Sigmoid colon (tissue), 4 donors: Measurements from ENCODE around the gene C7orf25.

Experiments
- POLR2AphosphoS5 ChIP-seq, 4 donors: sonication (generic); formaldehyde crosslinking; IDR thresholded peaks; one replicate each; pipeline ENCODE4 v1.6.1; 2017; ENCODE audit warnings: antibody characterized with exemption in 4 of 4
- TF ChIP-seq, protein P1 (sequence below), 4 experiments: fragments of 450-650 bp in 3 of 4; fragments of 200-600 bp in 1 of 4; IDR thresholded peaks; one replicate each; pipeline ENCODE4 v1.5.1; 2016 to 2019; ENCODE audit warnings: antibody characterized with exemption in 4 of 4, mild to moderate bottlenecking in 3 of 4, moderate library complexity in 2 of 4

DNA sequence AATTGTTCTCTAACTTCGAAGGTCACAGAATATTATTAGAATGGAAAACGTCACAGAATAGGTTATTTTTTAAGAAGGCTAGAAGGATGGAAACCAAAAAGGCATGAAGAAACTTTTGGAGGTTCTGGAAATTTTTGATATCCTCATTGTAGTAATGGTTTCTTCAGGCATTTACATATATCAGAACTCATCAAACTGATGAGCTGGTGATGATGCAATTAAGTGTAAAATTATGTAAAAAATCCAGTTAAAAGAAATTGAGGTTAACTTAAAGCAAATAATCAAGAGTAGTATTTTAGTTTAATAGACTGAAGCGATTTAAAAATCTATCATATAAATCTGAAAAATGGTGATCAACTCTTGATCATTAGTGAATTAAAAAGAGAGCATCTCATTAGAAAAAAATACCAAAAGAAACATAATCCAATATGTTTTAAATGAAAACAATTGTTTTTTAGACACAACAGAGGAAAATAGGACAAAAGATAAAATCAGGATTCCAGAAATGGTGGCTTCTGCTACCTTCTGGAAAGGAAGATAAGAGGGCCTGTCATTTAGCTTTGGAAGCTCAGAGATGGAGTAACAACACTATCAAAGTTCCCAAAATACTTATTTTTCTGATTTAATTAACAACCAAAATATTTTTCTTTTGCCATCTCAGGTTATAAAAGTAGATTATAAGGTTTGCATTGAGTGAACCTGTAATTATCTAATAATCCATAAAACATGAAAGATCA is 10.3 kb upstream of the C7orf25 start:
- TF ChIP-seq, protein P1, sequence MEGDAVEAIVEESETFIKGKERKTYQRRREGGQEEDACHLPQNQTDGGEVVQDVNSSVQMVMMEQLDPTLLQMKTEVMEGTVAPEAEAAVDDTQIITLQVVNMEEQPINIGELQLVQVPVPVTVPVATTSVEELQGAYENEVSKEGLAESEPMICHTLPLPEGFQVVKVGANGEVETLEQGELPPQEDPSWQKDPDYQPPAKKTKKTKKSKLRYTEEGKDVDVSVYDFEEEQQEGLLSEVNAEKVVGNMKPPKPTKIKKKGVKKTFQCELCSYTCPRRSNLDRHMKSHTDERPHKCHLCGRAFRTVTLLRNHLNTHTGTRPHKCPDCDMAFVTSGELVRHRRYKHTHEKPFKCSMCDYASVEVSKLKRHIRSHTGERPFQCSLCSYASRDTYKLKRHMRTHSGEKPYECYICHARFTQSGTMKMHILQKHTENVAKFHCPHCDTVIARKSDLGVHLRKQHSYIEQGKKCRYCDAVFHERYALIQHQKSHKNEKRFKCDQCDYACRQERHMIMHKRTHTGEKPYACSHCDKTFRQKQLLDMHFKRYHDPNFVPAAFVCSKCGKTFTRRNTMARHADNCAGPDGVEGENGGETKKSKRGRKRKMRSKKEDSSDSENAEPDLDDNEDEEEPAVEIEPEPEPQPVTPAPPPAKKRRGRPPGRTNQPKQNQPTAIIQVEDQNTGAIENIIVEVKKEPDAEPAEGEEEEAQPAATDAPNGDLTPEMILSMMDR (IDR thresholded peaks at IDR 0.05): no peak
- no peak for TF ChIP-seq POLR2AphosphoS5 (IDR thresholded peaks at IDR 0.05)
